ENCODE data around the gene OCIAD1. TPM values are rescaled to one million over a fixed set of nuclear protein-coding genes. Genes with fewer than 3 reads are reported as not detected.
"Not testable (repeated sequence)": the region's sequence is repeated elsewhere in the genome, so short reads cannot be mapped to it uniquely, and the experiment has no call there.

OCIAD1 gene
- total RNA-seq, 1 experiment from 2014 or later: 163 TPM

GRCh38 chr4:48844843-48845242, 14.0 kb downstream of the OCIAD1 start (continued):
- TF ChIP-seq ZNF274 (IDR thresholded peaks at IDR 0.05; ENCODE audit: low read depth, low read length) (no peak), CEBPB (IDR thresholded peaks at IDR 0.05; ENCODE audit: low read depth) (no peak), REST (IDR thresholded peaks at IDR 0.05; ENCODE audit: low read depth) (no peak), POLR2AphosphoS5 (IDR thresholded peaks at IDR 0.05; ENCODE audit: low read depth, low read length) (no peak), JUND (IDR thresholded peaks at IDR 0.05) (no peak), POLR2A (IDR thresholded peaks at IDR 0.05; ENCODE audit: borderline replicate concordance, extremely low read depth, insufficient read depth, insufficient read length) (no peak)

GRCh38 chr4:48848799-48849198, 17.9 kb downstream of the OCIAD1 start:
- CTCF ChIA-PET: interaction anchor here (0.8 kb wide), 1 partner anchor 96 kb away, joined by 3 read pairs; no protein-coding TSS in a partner anchor

More at GRCh38 chr4:48848799-48849198, 17.9 kb downstream of the OCIAD1 start:
- H2AFZ ChIP-seq (ENCODE audit: low read depth, low read length, poor library complexity, severe bottlenecking); H3K4me1 ChIP-seq (ENCODE audit: control insufficient read depth in 1 of 2, insufficient read depth in 2 of 2, low read length in 2 of 2); H3K4me2 ChIP-seq (ENCODE audit: low read length); H3K27me3 ChIP-seq (ENCODE audit: insufficient read depth, low read length); DNase-seq (ENCODE audit: low read depth, low spot score); H3K9ac ChIP-seq (ENCODE audit: low read length); H3K9me2 ChIP-seq (ENCODE audit: insufficient read depth); H3K9me3 ChIP-seq (ENCODE audit: control insufficient read depth in 1 of 2, insufficient read depth in 1 of 2, low read depth in 1 of 2, low read length in 2 of 2); RAD21 ChIA-PET (ENCODE audit: low non-redundant PET in 1 of 2, low total read pairs in 2 of 2, uncharacterized antibody in 2 of 2, unreplicated experiment in 2 of 2); ATAC-seq; intact Hi-C loops (cut with micrococcal nuclease); H3K27ac ChIP-seq (ENCODE audit: low read depth, low read length); H3K4me3 ChIP-seq (replicated peaks in 1 of 2; ENCODE audit: low read depth in 1 of 2, low read length in 2 of 2); H4K20me1 ChIP-seq (ENCODE audit: insufficient read depth); BruUV-seq (replicated peaks): not testable (repeated sequence)
- H3K79me2 ChIP-seq (ENCODE audit: insufficient read depth, low read length): peaks cover 64% of the 10 kb centered on the region
- H3K36me3 ChIP-seq (ENCODE audit: control insufficient read depth in 1 of 2, insufficient read depth in 2 of 2, low read length in 2 of 2): peaks cover 15 to 31% of the 10 kb centered on the region in 2 experiments; a peak in 3 of 4 replicates
- POLR2A ChIA-PET: interaction anchor here (1.1 kb wide), 1 partner anchor 68 kb away, joined by 3 read pairs; no protein-coding TSS in a partner anchor

Data from HCT116 (cell line).